Stimulated activated CD8-positive, alpha-beta memory T cell treated with anti-CD3 and anti-CD28 coated beads, Interleukin-12 subunit alpha, Interleukin-12 subunit beta, amount 100 ng/mL, for 24 hours (primary cell): ENCODE data around the gene CCDC150.

ENCODE experiments used
- DNase-seq: peaks from one replicate; pipeline ENCODE4 v3.0.0-alpha.2; 2020; ENCODE audit errors: extremely low read depth

The CCDC150 gene

GRCh38 chr2:196767101-196767500 lies 127.6 kb downstream of the CCDC150 start:
- DNase-seq = no peak
